GM23338 (cell line): ENCODE results near the gene TCP11.

Experiments
- CREB1 ChIP-seq: fragments of 250-450 bp; sonication (Bioruptor Pico); IDR thresholded peaks from 2 replicates; pipeline ENCODE4 v1.5.0; 2020; ENCODE audit warnings: low read depth, mild to moderate bottlenecking, moderate library complexity
- CTCF ChIP-seq, 2 experiments: fragments of 200-600 bp in 1 of 2; sonication (generic) in 1 of 2; conservative IDR thresholded peaks; 2 replicates each; pipeline versions ENCODE4 v1.5.1 to v1.6.1; 2016 to 2017; ENCODE audit warnings: antibody characterized with exemption in 2 of 2, low read depth in 2 of 2, mild to moderate bottlenecking in 2 of 2, moderate library complexity in 1 of 2
- EZH2 ChIP-seq: fragments of 200-600 bp; sonication (generic); IDR thresholded peaks from one replicate; pipeline ENCODE4 v1.8.0; 2017; ENCODE audit warnings: antibody characterized with exemption, mild to moderate bottlenecking, low read depth; ENCODE audit not compliant: unreplicated experiment
- EZH2phosphoT487 ChIP-seq: fragments of 200-600 bp; sonication (generic); IDR thresholded peaks from one replicate; pipeline ENCODE4 v1.8.1; 2018; ENCODE audit warnings: antibody characterized with exemption; ENCODE audit not compliant: unreplicated experiment
- NANOG ChIP-seq: IDR thresholded peaks from 2 replicates; pipeline ENCODE4 v1.6.1; 2016; ENCODE audit warnings: antibody characterized with exemption, borderline replicate concordance
- POLR2AphosphoS5 ChIP-seq: IDR thresholded peaks from 2 replicates; pipeline ENCODE4 v1.6.1; 2016; ENCODE audit warnings: antibody characterized with exemption, low read depth
- REST ChIP-seq: IDR thresholded peaks from one replicate; pipeline ENCODE4 v1.6.1; 2018; ENCODE audit warnings: antibody characterized with exemption; ENCODE audit not compliant: unreplicated experiment

- no peak for TF ChIP-seq CTCF (conservative IDR thresholded peaks at IDR 0.05; ENCODE audit: low read depth in 2 of 2)
- no peak for TF ChIP-seq EZH2phosphoT487
- TF ChIP-seq REST, result no peak
- TF ChIP-seq CREB1 (CRISPR knock-in tag), result no peak
- TF ChIP-seq POLR2AphosphoS5, result no peak
- no peak for TF ChIP-seq NANOG
- TF ChIP-seq EZH2, result no peak
Observed at GRCh38 chr6:35105078-35105477, 36.1 kb downstream of the TCP11 start.
